ENCODE measurements around the gene OLA1. TPM values are rescaled to one million over a fixed set of nuclear protein-coding genes. Genes with fewer than 3 reads are reported as not detected.

The OLA1 gene
- total RNA-seq, 4 donors from 2014 or later = 72.7 to 85.1 (median 78.3) TPM

GRCh38 chr2:174208026-174208425, 40.3 kb downstream of the OLA1 start:
- intact Hi-C loops (cut with DNase I) = no loop called here
- Histone ChIP-seq H3K4me1 (no peaks in the 10 kb centered on the region), H3K27ac (no peak overlapping the region), H3K27me3 (no peaks in the 10 kb centered on the region), H3K36me3 (peaks cover 0 to 4% (median 0%) of the 10 kb centered on the region in 3 donors), H3K9me3 (no peaks in the 10 kb centered on the region), H3K4me3 (no peak overlapping the region)
- WGBS, 2 donors = 84 to 89% methylated on average over 4 of the region's 4 CpGs
- TF ChIP-seq POLR2A (IDR thresholded peaks at IDR 0.05) (no peak), CTCF (IDR thresholded peaks at IDR 0.05) (no peak)
- DNase-seq = no peak

GRCh38 chr2:174205562-174205961, 42.8 kb downstream of the OLA1 start:
- H3K4me3 ChIP-seq = no peak overlapping the region

GRCh38 chr2:174202188-174202587, 46.1 kb downstream of the OLA1 start:
- no peak overlapping the region for H3K4me3 ChIP-seq
- no peak for DNase-seq
- H3K4me1 ChIP-seq = no peaks in the 10 kb centered on the region
- TF ChIP-seq POLR2A (IDR thresholded peaks at IDR 0.05) (no peak), CTCF (IDR thresholded peaks at IDR 0.05) (no peak)
- no peaks in the 10 kb centered on the region for H3K27me3 ChIP-seq
- WGBS, 2 donors = 96 to 99% methylated on average over 4 of the region's 4 CpGs
- no peaks in the 10 kb centered on the region for H3K36me3 ChIP-seq
- H3K9me3 ChIP-seq = no peaks in the 10 kb centered on the region
- intact Hi-C loops (cut with DNase I) = no loop called here
- no peak overlapping the region for H3K27ac ChIP-seq

More at GRCh38 chr2:174205562-174205961, 42.8 kb downstream of the OLA1 start:
- Histone ChIP-seq H3K27me3 (no peaks in the 10 kb centered on the region), H3K36me3 (no peaks in the 10 kb centered on the region), H3K27ac (no peak overlapping the region), H3K9me3 (no peaks in the 10 kb centered on the region), H3K4me1 (no peaks in the 10 kb centered on the region)
- WGBS, 2 donors = 96 to 100% methylated on average over 2 of the region's 2 CpGs
- no peak for TF ChIP-seq POLR2A (IDR thresholded peaks at IDR 0.05)
- no peak for TF ChIP-seq CTCF (IDR thresholded peaks at IDR 0.05)
- intact Hi-C loops (cut with DNase I) = no loop called here
- no peak for DNase-seq

GRCh38 chr2:174198846-174199564, 49.3 kb downstream of the OLA1 start:
- intact Hi-C loops (cut with DNase I) = no loop called here
- Histone ChIP-seq H3K27me3 (no peaks in the 10 kb centered on the region), H3K36me3 (no peaks in the 10 kb centered on the region), H3K4me1 (no peaks in the 10 kb centered on the region), H3K4me3 (no peak overlapping the region), H3K27ac (no peak overlapping the region), H3K9me3 (no peaks in the 10 kb centered on the region)
- no peak for DNase-seq
- no peak for TF ChIP-seq CTCF (IDR thresholded peaks at IDR 0.05)
- TF ChIP-seq POLR2A (IDR thresholded peaks at IDR 0.05) = no peak
- WGBS, 2 donors = 76 to 81% methylated on average over 2 of the region's 2 CpGs

GRCh38 chr2:174195253-174195652, 53.1 kb downstream of the OLA1 start:
- intact Hi-C loops (cut with DNase I) = no loop called here
- no peak for DNase-seq
- no peaks in the 10 kb centered on the region for H3K9me3 ChIP-seq
- no peak overlapping the region for H3K27ac ChIP-seq
- H3K4me3 ChIP-seq = no peak overlapping the region
- TF ChIP-seq POLR2A (IDR thresholded peaks at IDR 0.05) (no peak), CTCF (IDR thresholded peaks at IDR 0.05) (no peak)
- no peaks in the 10 kb centered on the region for H3K4me1 ChIP-seq
- H3K27me3 ChIP-seq = no peaks in the 10 kb centered on the region
- no peaks in the 10 kb centered on the region for H3K36me3 ChIP-seq

All from esophagus squamous epithelium (tissue), 5 donors.